ENCODE measurements around the gene CACNA1S. TPM values are rescaled to one million over a fixed set of nuclear protein-coding genes. Genes with fewer than 3 reads are reported as not detected.

CACNA1S gene
- polyA plus RNA-seq, 1 experiment, result not detected

DNA sequence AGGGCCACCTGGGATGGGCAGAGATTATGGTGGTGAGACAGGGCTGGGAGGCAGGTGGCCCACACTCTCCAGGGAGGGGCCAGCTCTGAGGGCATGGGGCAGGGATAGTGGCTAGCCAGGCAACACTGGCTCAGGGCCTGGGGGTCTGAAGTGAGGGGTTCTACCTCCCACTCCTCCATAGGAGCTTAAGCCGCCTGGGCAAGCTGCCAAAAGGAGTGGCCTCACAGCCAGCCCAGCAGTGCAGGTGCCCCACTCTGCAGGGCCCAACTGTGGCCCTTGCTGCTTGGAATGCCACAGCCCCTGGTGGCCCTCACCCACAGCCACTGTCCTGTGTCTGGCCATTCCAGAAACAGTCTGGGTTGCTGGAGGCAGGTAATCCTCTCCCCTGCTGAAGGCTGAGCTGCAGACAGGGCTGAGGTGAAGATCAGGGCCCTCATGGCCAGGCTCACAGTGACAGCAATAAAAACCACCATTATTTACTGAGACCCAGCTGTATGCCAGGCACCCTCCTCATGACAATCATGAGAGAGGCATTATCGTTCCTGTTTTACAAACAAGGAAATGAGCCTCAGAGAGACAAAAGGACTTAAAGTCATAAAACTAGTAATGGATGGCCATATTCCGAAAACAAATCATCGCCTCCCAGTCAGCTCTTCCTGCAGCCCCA, 119.7 kb downstream of the CACNA1S start:
- POLR2A ChIA-PET, result no interaction called here

DNA sequence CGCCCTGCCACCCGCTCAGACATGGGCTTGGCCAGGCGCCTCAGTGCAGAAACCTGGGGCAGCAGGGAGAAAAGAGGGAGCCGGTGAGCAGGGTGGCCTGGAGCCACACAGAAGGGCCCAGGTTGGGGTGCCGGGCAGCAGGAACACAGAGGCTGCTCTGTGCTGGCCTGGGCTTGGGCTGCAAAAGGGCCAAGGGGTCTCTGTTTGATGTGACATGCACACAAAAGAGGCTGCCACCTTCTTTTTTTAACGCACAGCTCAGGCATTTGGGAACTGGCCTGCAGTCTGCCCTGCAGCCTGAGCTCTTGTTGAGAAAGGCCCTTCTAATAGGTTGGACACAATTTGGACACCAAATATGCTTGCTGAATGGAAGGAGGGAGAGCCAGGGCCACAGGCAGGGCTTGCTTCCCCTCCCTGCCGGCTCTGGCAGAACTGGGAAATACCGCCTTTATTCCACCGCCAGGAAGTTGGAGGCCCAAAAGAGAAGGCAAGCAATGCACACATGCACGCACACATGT, 121.1 kb downstream of the CACNA1S start:
- ChIA-PET POLR2A (no interaction called here), CTCF (interaction anchor here (1.1 to 4.5 kb wide), 3 partner anchors 13 to 51 kb away, joined by 3 to 20 read pairs (median 4); no protein-coding TSS in a partner anchor)
- no peak for DNase-seq (ENCODE audit: low read depth)
- TF ChIP-seq, protein P1, sequence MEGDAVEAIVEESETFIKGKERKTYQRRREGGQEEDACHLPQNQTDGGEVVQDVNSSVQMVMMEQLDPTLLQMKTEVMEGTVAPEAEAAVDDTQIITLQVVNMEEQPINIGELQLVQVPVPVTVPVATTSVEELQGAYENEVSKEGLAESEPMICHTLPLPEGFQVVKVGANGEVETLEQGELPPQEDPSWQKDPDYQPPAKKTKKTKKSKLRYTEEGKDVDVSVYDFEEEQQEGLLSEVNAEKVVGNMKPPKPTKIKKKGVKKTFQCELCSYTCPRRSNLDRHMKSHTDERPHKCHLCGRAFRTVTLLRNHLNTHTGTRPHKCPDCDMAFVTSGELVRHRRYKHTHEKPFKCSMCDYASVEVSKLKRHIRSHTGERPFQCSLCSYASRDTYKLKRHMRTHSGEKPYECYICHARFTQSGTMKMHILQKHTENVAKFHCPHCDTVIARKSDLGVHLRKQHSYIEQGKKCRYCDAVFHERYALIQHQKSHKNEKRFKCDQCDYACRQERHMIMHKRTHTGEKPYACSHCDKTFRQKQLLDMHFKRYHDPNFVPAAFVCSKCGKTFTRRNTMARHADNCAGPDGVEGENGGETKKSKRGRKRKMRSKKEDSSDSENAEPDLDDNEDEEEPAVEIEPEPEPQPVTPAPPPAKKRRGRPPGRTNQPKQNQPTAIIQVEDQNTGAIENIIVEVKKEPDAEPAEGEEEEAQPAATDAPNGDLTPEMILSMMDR (IDR thresholded peaks at IDR 0.05; ENCODE audit: insufficient read depth, low read depth, low read length), result no peak
- no peaks in the 10 kb centered on the region for H3K36me3 ChIP-seq (ENCODE audit: control insufficient read depth, insufficient read depth, low read length)
- H3K4me3 ChIP-seq (ENCODE audit: low read depth, low read length), result no peak overlapping the region
- no peaks in the 10 kb centered on the region; the same call in 1 of the 2 replicates for H3K27me3 ChIP-seq (ENCODE audit: control insufficient read depth, insufficient read depth, low read length)

More for the DNA sequence above, 119.7 kb downstream of the CACNA1S start:
- H3K27me3 ChIP-seq (ENCODE audit: control insufficient read depth, insufficient read depth, low read length), result peaks cover 1% of the 10 kb centered on the region; the same call in 1 of the 2 replicates
- no peaks in the 10 kb centered on the region for H3K36me3 ChIP-seq (ENCODE audit: control insufficient read depth, insufficient read depth, low read length)
- CTCF ChIA-PET, result interaction anchor here (0.6 to 1.2 kb wide), 3 partner anchors 20 to 881 kb away, joined by 3 to 4 read pairs (median 4); no protein-coding TSS in a partner anchor
- TF ChIP-seq, protein P1 (IDR thresholded peaks at IDR 0.05; ENCODE audit: insufficient read depth, low read depth, low read length), result no peak
- no peak for DNase-seq (ENCODE audit: low read depth)
- no peak overlapping the region for H3K4me3 ChIP-seq (ENCODE audit: low read depth, low read length)

DNA sequence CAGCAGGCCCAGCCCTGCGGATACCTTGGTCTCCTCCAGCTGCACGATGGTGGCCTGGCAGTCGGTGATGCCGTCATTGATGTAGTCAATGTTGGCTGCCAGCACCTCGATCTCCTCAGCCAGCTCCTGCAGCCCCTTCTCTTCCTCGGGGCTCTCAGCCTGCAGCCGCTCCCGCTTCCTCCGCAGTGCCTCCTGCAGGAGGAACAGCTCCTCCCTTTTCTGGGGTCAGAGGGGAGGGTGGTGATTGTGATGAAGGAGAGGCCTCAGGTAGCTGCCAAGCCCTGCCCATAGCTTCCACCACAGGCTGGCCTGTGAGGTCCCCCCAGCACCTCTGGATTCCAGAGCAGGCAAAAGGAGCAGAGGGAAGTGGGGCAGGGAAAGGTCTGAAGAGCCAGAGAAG, 122.1 kb downstream of the CACNA1S start:
- H3K27me3 ChIP-seq (ENCODE audit: control insufficient read depth, insufficient read depth, low read length), result no peaks in the 10 kb centered on the region; the same call in 1 of the 2 replicates
- POLR2A ChIA-PET, result no interaction called here

More for the DNA sequence above, 122.1 kb downstream of the CACNA1S start:
- CTCF ChIA-PET, result interaction anchor here (0.6 to 4.5 kb wide), 3 partner anchors 13 to 411 kb away, joined by 3 to 20 read pairs (median 3); no protein-coding TSS in a partner anchor
- H3K4me3 ChIP-seq (ENCODE audit: low read depth, low read length), result no peak overlapping the region
- H3K36me3 ChIP-seq (ENCODE audit: control insufficient read depth, insufficient read depth, low read length), result no peaks in the 10 kb centered on the region
- no peak for DNase-seq (ENCODE audit: low read depth)
- TF ChIP-seq, protein P1 (IDR thresholded peaks at IDR 0.05; ENCODE audit: insufficient read depth, low read depth, low read length), result no peak

Other genes starting within 250 kb of the CACNA1S start
- not detected in 2 replicates for gene GPR25, start 239.4 kb downstream of the CACNA1S start, polyA plus RNA-seq (2011; rRNA removed)
- 0.01 TPM in 1 of 2 replicates, not detected in the other for gene INAVA, start 217.5 kb downstream of the CACNA1S start, polyA plus RNA-seq (2011; rRNA removed)
- 0.05 and 0.10 TPM in 2 replicates for gene KIF21B, start 88.7 kb downstream of the CACNA1S start, polyA plus RNA-seq (2011; rRNA removed)
- gene ASCL5, start 14.8 kb upstream of the CACNA1S start, polyA plus RNA-seq (2011; rRNA removed), result 0.06 TPM in 1 of 2 replicates, not detected in the other
- 121 and 171 TPM in 2 replicates for gene TMEM9, start 42.0 kb upstream of the CACNA1S start, polyA plus RNA-seq (2011; rRNA removed)
- not detected in 2 replicates for gene IGFN1, start 78.4 kb upstream of the CACNA1S start, polyA plus RNA-seq (2011; rRNA removed)
- 0.05 TPM in 2 replicates for gene PKP1, start 171.1 kb upstream of the CACNA1S start, polyA plus RNA-seq (2011; rRNA removed)

Data from BJ (cell line).